IMR-90 (cell line): Measurements from ENCODE around the gene ITPR3. TPM values are rescaled to one million over a fixed set of nuclear protein-coding genes. Genes with fewer than 3 reads are reported as not detected.

ENCODE experiments used
- ATAC-seq: fragments of 200-7000 bp; cut with Tn5 transposase; 2 replicates; pipeline ENCODE4 v1.9.1; 2020; ENCODE audit warnings: low read depth, mild to moderate bottlenecking, moderate library complexity
- BruUV-seq: library from RNA; stranded (reverse); fragments of 400-500 nt; replicated peaks from 2 replicates; lab custom pipeline; 2021; lab: Mats Ljungman, UMichigan
- CTCF ChIA-PET: fragments of 300-600 bp; formaldehyde crosslinking; extraction: SDS; loops from one replicate; lab custom pipeline; 2021; ENCODE audit warnings: antibody characterized with exemption; lab: Yijun Ruan, JAX
- POLR2A ChIA-PET: fragments of 300-600 bp; sonication (Branson Sonifier 250); formaldehyde crosslinking; loops from one replicate; lab custom pipeline; 2022; ENCODE audit warnings: antibody characterized with exemption; ENCODE audit not compliant: unreplicated experiment; lab: Charles Lee
- DNase-seq: peaks from one replicate; pipeline ENCODE4 v3.0.0; 2013
- H2AFZ ChIP-seq: replicated peaks from 2 replicates; pipeline ENCODE3; 2013; ENCODE audit warnings: low read length, mild to moderate bottlenecking; ENCODE audit not compliant: poor library complexity
- H2AK5ac ChIP-seq: 2 replicates; pipeline ENCODE4 v1.6.1; 2013; ENCODE audit warnings: low read depth, low read length, inconsistent platforms
- H2AK9ac ChIP-seq: replicated peaks from 2 replicates; pipeline ENCODE3; 2013; ENCODE audit warnings: mild to moderate bottlenecking, low read depth, low read length, moderate library complexity; ENCODE audit not compliant: poor library complexity
- H2BK120ac ChIP-seq: 2 replicates; pipeline ENCODE4 v1.6.1; 2013; ENCODE audit warnings: low read depth, low read length, inconsistent platforms
- H2BK15ac ChIP-seq: 3 replicates; pipeline ENCODE4 v1.6.1; 2013; ENCODE audit warnings: low read depth, low read length, inconsistent platforms
- H2BK20ac ChIP-seq: 2 replicates; pipeline ENCODE4 v1.6.1; 2013; ENCODE audit warnings: low read depth, mild to moderate bottlenecking, inconsistent platforms, low read length, moderate library complexity
- H2BK5ac ChIP-seq: 2 replicates; pipeline ENCODE4 v1.6.1; 2013; ENCODE audit warnings: mild to moderate bottlenecking, low read depth, low read length, inconsistent platforms; ENCODE audit not compliant: poor library complexity, severe bottlenecking
- H3K14ac ChIP-seq: replicated peaks from 2 replicates; pipeline ENCODE4 v1.6.1; 2013; ENCODE audit warnings: low read depth, low read length, inconsistent platforms
- H3K18ac ChIP-seq: 2 replicates; pipeline ENCODE4 v1.6.1; 2013; ENCODE audit warnings: low read depth, low read length, control low read depth
- H3K23ac ChIP-seq: 2 replicates; pipeline ENCODE4 v1.6.1; 2013; ENCODE audit warnings: low read depth, low read length, inconsistent platforms
- H3K27ac ChIP-seq: 2 replicates; pipeline ENCODE4 v1.5.1; 2013; ENCODE audit warnings: mild to moderate bottlenecking, control low read depth, low read length; ENCODE audit not compliant: insufficient read depth
- H3K27me3 ChIP-seq: 2 replicates; pipeline ENCODE4 v1.6.1; 2013; ENCODE audit warnings: low read length; ENCODE audit not compliant: control insufficient read depth, insufficient read depth
- H3K36me3 ChIP-seq: 2 replicates; pipeline ENCODE4 v1.6.1; 2013; ENCODE audit warnings: low read length, mixed read lengths; ENCODE audit not compliant: control insufficient read depth, insufficient read depth
- H3K4ac ChIP-seq: 2 replicates; pipeline ENCODE4 v1.6.1; 2013; ENCODE audit warnings: low read depth, low read length, inconsistent platforms
- H3K4me1 ChIP-seq: 2 replicates; pipeline ENCODE4 v1.6.1; 2013; ENCODE audit warnings: low read length, mixed read lengths; ENCODE audit not compliant: control insufficient read depth, insufficient read depth
- H3K4me2 ChIP-seq: 2 replicates; pipeline ENCODE4 v1.6.1; 2013; ENCODE audit warnings: low read depth, mild to moderate bottlenecking, control low read depth, low read length, moderate library complexity
- H3K4me3 ChIP-seq: 2 replicates; pipeline ENCODE4 v1.5.1; 2013; ENCODE audit warnings: low read depth, mild to moderate bottlenecking, control low read depth, low read length, moderate library complexity; ENCODE audit not compliant: insufficient read depth
- H3K56ac ChIP-seq: 2 replicates; pipeline ENCODE4 v1.6.1; 2013; ENCODE audit warnings: low read length, inconsistent platforms; ENCODE audit not compliant: insufficient read depth; ENCODE audit errors: extremely low read depth
- H3K79me1 ChIP-seq, 2 experiments: 2 replicates each; pipeline ENCODE4 v1.6.1; 2013; ENCODE audit warnings: low read length in 2 of 2, inconsistent platforms in 1 of 2, low read depth in 1 of 2
- H3K9ac ChIP-seq: 2 replicates; pipeline ENCODE4 v1.6.1; 2013; ENCODE audit warnings: low read depth, low read length, control low read depth
- H3K9me1 ChIP-seq: 2 replicates; pipeline ENCODE4 v1.6.1; 2013; ENCODE audit warnings: low read length, inconsistent platforms; ENCODE audit not compliant: insufficient read depth
- H3K9me3 ChIP-seq: 2 replicates; pipeline ENCODE4 v1.6.1; 2013; ENCODE audit warnings: low read length; ENCODE audit not compliant: control insufficient read depth, insufficient read depth
- H4K20me1 ChIP-seq: 2 replicates; pipeline ENCODE4 v1.6.1; 2013; ENCODE audit warnings: low read length, inconsistent platforms; ENCODE audit not compliant: insufficient read depth
- H4K5ac ChIP-seq: 2 replicates; pipeline ENCODE4 v1.6.1; 2013; ENCODE audit warnings: mild to moderate bottlenecking, low read depth, low read length, control low read depth
- H4K8ac ChIP-seq, 2 experiments: 2 replicates each; pipeline ENCODE4 v1.6.1; 2013; ENCODE audit warnings: low read depth in 2 of 2, low read length in 2 of 2, control low read depth in 1 of 2, inconsistent platforms in 1 of 2
- H4K91ac ChIP-seq: 2 replicates; pipeline ENCODE4 v1.6.1; 2013; ENCODE audit warnings: low read depth, low read length, inconsistent platforms; ENCODE audit not compliant: insufficient read depth
- CEBPB ChIP-seq: IDR thresholded peaks from 2 replicates; pipeline ENCODE4 v1.6.1; 2012; ENCODE audit warnings: low read depth, low read length, improper control_type of control experiment
- CHD1 ChIP-seq: IDR thresholded peaks from 2 replicates; pipeline ENCODE4 v1.6.1; 2012; ENCODE audit warnings: low read depth, low read length, improper control_type of control experiment
- FOS ChIP-seq: fragments of 150-350 bp; IDR thresholded peaks from 2 replicates; pipeline ENCODE4 v1.6.1; 2016; ENCODE audit warnings: low read depth, low read length
- MAZ ChIP-seq: IDR thresholded peaks from 2 replicates; pipeline ENCODE4 v1.6.1; 2012; ENCODE audit warnings: low read depth, mild to moderate bottlenecking, low read length, improper control_type of control experiment, moderate library complexity, borderline replicate concordance
- MXI1 ChIP-seq: IDR thresholded peaks from 2 replicates; pipeline ENCODE4 v1.6.1; 2012; ENCODE audit warnings: low read depth, mild to moderate bottlenecking, low read length, moderate library complexity, borderline replicate concordance
- WGBS, 2 experiments: methylation state at CpG; one replicate each; pipeline versions ENCODE4 v1.1.5 to v1.1.7; 2013; ENCODE audit warnings: missing lambda C conversion rate in 2 of 2; ENCODE audit not compliant: insufficient read length in 1 of 2; ENCODE audit errors: extremely low coverage in 2 of 2; 5-methylcytosine and 5-hydroxymethylcytosine counted together
- dilution Hi-C: fragments of 300-500 bp; cut with HindIII; formaldehyde crosslinking; loops from one replicate; pipeline ENCODE4 v1.14.3; 2018; ENCODE audit warnings: low sequenced_read_pairs; ENCODE audit not compliant: unreplicated experiment
- in situ Hi-C: fragments of 300-500 bp; cut with MboI; formaldehyde crosslinking; loops from 3 replicates; pipeline ENCODE4 v1.14.3; 2019; ENCODE audit warnings: low sequenced_read_pairs, inconsistent platforms, mixed read lengths
- intact Hi-C: fragments of 100-400 bp; cut with micrococcal nuclease; formaldehyde crosslinking; loops from 2 replicates; pipeline ENCODE4 v1.10.0; 2022
- polyA plus RNA-seq, 3 experiments: library from polyadenylated mRNA; depleted of rRNA; stranded (reverse); fragments of >200 nt; gene quantifications; 2 replicates each; pipeline ENCODE4 v1.2.3, GENCODE V29; 2012; ENCODE audit warnings: low replicate concordance in 1 of 3
- total RNA-seq: library from RNA; depleted of rRNA; stranded (reverse); fragments of >200 nt; gene quantifications from 2 replicates; pipeline ENCODE4 v1.2.3, GENCODE V29; 2012
- TF ChIP-seq, protein P1 (sequence below): fragments of 150-350 bp; IDR thresholded peaks from 2 replicates; pipeline ENCODE4 v1.6.1; 2017; ENCODE audit warnings: mild to moderate bottlenecking, antibody characterized with exemption, low read length, low read depth
- TF ChIP-seq, protein P2 (sequence below): fragments of 150-350 bp; IDR thresholded peaks from 2 replicates; pipeline ENCODE4 v1.6.1; 2016; ENCODE audit warnings: low read depth, mild to moderate bottlenecking, low read length, moderate library complexity, borderline replicate concordance

The ITPR3 gene
- total and polyA plus RNA-seq, 2 of the 4 experiments (the other 2 are of a cell fraction) = 1.6 to 3.7 TPM

DNA sequence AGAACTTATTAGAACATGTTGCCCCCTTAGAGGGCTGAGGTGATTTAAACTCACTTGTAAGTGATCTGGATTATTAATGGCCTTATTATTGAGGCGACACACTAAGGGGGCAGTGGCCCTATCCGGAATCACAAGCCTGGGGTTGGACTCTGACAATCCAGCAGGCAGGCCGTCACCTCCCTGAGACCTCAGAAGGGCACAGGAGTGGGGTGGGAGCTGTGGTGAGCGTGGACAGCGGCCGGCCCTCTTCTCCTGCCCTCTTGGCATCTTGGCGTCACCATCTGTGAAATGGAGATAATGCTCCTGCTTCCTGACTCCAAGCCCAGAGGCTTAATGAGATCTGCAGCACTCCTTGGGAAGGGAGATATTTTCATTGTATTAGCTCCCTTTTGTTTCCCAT, 106.0 kb downstream of the ITPR3 start:
- H2BK15ac ChIP-seq = no peak overlapping the region
- H4K91ac ChIP-seq = no peak overlapping the region
- no peak overlapping the region for H4K5ac ChIP-seq
- intact Hi-C loops (no loop called here), dilution Hi-C loops (no loop called here), in situ Hi-C loops (no loop called here)
- H3K4ac ChIP-seq = no peak overlapping the region
- no peak overlapping the region for H2AFZ ChIP-seq
- H2AK5ac ChIP-seq = no peak overlapping the region
- no peak overlapping the region for H3K27ac ChIP-seq
- H2BK20ac ChIP-seq = no peak overlapping the region
- H2BK5ac ChIP-seq = no peak overlapping the region
- no CpG with 5 or more reads among the region's 7 CpGs for WGBS, 2 experiments
- no peak overlapping the region for H4K8ac ChIP-seq
- H3K9me1 ChIP-seq = no peaks in the 10 kb centered on the region
- no TSS peak for BruUV-seq
- no peak overlapping the region for H3K9ac ChIP-seq
- no peak for TF ChIP-seq CHD1
- TF ChIP-seq MXI1 = no peak
- TF ChIP-seq, protein P1, sequence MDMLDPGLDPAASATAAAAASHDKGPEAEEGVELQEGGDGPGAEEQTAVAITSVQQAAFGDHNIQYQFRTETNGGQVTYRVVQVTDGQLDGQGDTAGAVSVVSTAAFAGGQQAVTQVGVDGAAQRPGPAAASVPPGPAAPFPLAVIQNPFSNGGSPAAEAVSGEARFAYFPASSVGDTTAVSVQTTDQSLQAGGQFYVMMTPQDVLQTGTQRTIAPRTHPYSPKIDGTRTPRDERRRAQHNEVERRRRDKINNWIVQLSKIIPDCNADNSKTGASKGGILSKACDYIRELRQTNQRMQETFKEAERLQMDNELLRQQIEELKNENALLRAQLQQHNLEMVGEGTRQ = no peak
- TF ChIP-seq MAZ = no peak
- no peak for TF ChIP-seq FOS
- no peak for TF ChIP-seq CEBPB
- TF ChIP-seq, protein P2, sequence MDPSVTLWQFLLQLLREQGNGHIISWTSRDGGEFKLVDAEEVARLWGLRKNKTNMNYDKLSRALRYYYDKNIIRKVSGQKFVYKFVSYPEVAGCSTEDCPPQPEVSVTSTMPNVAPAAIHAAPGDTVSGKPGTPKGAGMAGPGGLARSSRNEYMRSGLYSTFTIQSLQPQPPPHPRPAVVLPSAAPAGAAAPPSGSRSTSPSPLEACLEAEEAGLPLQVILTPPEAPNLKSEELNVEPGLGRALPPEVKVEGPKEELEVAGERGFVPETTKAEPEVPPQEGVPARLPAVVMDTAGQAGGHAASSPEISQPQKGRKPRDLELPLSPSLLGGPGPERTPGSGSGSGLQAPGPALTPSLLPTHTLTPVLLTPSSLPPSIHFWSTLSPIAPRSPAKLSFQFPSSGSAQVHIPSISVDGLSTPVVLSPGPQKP = no peak
- H3K56ac ChIP-seq = no peak overlapping the region
- no peak overlapping the region for H3K4me2 ChIP-seq
- no peak overlapping the region for H3K4me3 ChIP-seq
- H3K23ac ChIP-seq = no peak overlapping the region
- no peak for DNase-seq
- H2AK9ac ChIP-seq = no peak overlapping the region
- H3K9me3 ChIP-seq = no peaks in the 10 kb centered on the region
- H3K79me1 ChIP-seq = no peaks in the 10 kb centered on the region
- peaks cover 36% of the 10 kb centered on the region for H3K27me3 ChIP-seq
- POLR2A ChIA-PET = no interaction called here
- no peaks in the 10 kb centered on the region for H3K36me3 ChIP-seq
- no peak overlapping the region for H3K14ac ChIP-seq
- no peaks in the 10 kb centered on the region for H4K20me1 ChIP-seq
- CTCF ChIA-PET = interaction anchor here (1.5 to 2.8 kb wide), 2 partner anchors 16 to 17 kb away, joined by 3 to 10 read pairs; partner anchors contain the start of gene UQCC2
- no peaks in the 10 kb centered on the region for H3K4me1 ChIP-seq
- no peak for ATAC-seq
- H3K18ac ChIP-seq = no peak overlapping the region
- no peak overlapping the region for H2BK120ac ChIP-seq
